ENCODE data around the gene HLTF. TPM values are rescaled to one million over a fixed set of nuclear protein-coding genes. Genes with fewer than 3 reads are reported as not detected.

HLTF gene
- 35.9 and 45.1 TPM in 2 replicates for total RNA-seq

GRCh38 chr3:149086232-149086988 lies at the start of gene HLTF:
Gene HLTF, minus strand, starts transcription at chr3:149086533. Its CDS starts 197 bp downstream, at chr3:149086336.

GRCh38 chr3:149129326-149130205 lies 43.2 kb upstream of the HLTF start, which contains the start of gene HPS3:
Gene HPS3, plus strand, starts transcription at chr3:149129638. Its CDS starts 86 bp downstream, at chr3:149129724.

GRCh38 chr3:148991219-148992026 lies 94.9 kb downstream of the HLTF start, which contains the start of gene GYG1:
Gene GYG1, plus strand, starts transcription at chr3:148991540. Its CDS starts 101 bp downstream, at chr3:148991641.

Small RNAs within 50 kb of the gene (small RNA-seq; reads per million reads assigned to genes)
- gene RF00019: not detected

Other genes starting within 250 kb of the HLTF start
- not detected in 2 replicates for gene CPA3, start 221.2 kb downstream of the HLTF start, total RNA-seq
- gene GYG1, start 95.0 kb downstream of the HLTF start, total RNA-seq: 40.3 and 44.8 TPM in 2 replicates
- 22.8 and 29.8 TPM in 2 replicates for gene HPS3, start 43.1 kb upstream of the HLTF start, total RNA-seq
- 1.1 TPM in 1 of 2 replicates, not detected in the other for gene CP, start 135.3 kb upstream of the HLTF start, total RNA-seq
- not detected in 2 replicates for gene TM4SF18, start 247.1 kb upstream of the HLTF start, total RNA-seq

Measured in placental epithelial cell (primary cell).